SH-SY5Y (cell line): ENCODE results near the gene DAGLA.

ENCODE experiments used
- GATA2 ChIP-seq: IDR thresholded peaks from 2 replicates; pipeline ENCODE4 v1.6.1; 2011; ENCODE audit warnings: mild to moderate bottlenecking, low read depth, low read length
- GATA3 ChIP-seq: IDR thresholded peaks from 2 replicates; pipeline ENCODE4 v1.6.1; 2011; ENCODE audit warnings: low read depth, mild to moderate bottlenecking, low read length, moderate library complexity

DNA sequence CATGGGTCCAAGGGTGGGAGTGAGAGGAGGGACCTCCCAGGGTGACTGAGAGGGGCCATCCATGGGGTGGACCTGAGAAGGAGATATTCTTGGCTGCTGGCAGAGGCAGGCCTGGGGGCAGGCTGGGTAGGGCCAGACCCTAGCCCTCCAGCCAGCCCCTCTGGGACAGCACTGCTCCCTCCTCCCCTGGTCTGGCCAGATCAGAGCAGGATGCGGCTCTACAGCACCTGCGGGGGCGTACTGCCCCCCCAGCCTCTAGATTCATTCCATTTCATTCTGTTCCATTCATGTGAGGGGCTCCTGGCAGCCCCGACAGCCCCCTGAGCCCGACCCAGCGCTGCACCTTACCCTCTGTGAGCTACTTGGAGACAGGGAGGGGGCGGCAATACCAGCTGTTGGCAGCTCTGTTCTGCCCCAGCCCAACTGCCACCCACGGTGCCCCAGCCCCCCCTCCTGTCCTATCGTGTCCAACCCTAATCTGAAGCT lies 37.9 kb downstream of the DAGLA start:
- no peak for TF ChIP-seq GATA2
- no peak for TF ChIP-seq GATA3
